Kasumi-1 (cell line): ENCODE measurements around the gene HEATR3.
"Not testable (repeated sequence)": the region's sequence is repeated elsewhere in the genome, so short reads cannot be mapped to it uniquely, and the experiment has no call there.

ENCODE experiments used
- DNase-seq, 2 experiments: peaks; one replicate each; lab custom pipeline; 2025; lab: John Stamatoyannopoulos, UW

HEATR3 gene

DNA sequence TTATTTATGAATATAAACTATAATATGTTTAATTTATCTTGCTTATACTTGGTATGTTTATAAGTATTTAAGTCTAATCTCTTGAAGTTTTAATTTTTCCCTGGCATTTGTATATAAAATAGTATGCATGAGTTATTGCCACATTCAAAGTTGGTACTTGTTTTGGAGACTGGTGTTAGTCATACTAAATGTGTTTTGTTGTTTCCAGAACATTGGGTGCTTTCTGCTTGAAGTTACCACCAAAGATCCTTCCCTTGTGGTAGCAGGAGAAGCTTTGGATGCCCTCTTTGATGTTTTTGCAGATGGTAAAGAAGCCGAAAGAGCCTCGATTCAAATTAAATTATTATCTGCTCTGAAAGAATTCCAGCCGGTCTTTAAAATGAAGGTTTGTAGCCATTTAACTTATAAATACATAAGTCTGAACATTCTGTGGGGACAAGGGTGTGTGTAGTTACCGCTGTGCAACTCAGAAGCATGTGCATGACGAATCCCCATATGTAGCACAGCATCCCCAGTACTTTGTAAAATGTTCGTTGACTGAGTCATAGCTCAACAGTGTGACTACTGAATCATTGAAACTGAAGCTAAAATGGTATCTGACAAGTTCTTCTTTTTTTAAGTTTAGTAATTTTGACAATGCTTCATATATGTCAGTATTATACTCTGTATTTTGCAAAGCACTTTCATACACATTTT is 36.4 kb downstream of the HEATR3 start:
- no peak for DNase-seq

- no peak for DNase-seq
These were observed 38.0 kb downstream of the HEATR3 start for GRCh38 chr16:50103764-50104163.

GRCh38 chr16:50114357-50115129 is 48.8 kb downstream of the HEATR3 start:
- DNase-seq = no peak

GRCh38 chr16:50120711-50121110 is 54.9 kb downstream of the HEATR3 start:
- no peak for DNase-seq

DNA sequence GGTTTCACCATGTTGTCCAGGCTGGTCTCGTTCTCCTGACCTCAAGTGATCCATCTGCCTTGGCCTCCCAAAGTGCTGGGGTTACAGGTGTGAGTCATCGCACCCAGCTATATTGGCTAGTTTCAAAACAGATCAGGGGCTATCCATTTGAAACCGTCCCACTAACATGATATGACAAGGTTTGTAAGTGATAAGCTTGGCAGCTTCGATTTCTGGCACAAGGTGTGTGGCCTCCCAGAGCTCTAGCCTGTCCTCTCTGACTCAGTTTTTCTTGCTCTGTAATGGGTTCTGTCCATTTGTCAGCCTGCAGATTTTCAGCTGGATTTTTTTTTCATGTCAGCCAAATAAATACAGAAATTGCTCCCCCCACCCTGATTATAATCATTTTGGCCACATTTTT is 55.5 kb downstream of the HEATR3 start:
- no peak for DNase-seq

- DNase-seq = no peak
These were observed 56.1 kb downstream of the HEATR3 start for GRCh38 chr16:50121721-50122445.

GRCh38 chr16:50123417-50123816 is 57.6 kb downstream of the HEATR3 start:
- no peak for DNase-seq

GRCh38 chr16:50124769-50125168 is 59.0 kb downstream of the HEATR3 start:
- no peak for DNase-seq

DNA sequence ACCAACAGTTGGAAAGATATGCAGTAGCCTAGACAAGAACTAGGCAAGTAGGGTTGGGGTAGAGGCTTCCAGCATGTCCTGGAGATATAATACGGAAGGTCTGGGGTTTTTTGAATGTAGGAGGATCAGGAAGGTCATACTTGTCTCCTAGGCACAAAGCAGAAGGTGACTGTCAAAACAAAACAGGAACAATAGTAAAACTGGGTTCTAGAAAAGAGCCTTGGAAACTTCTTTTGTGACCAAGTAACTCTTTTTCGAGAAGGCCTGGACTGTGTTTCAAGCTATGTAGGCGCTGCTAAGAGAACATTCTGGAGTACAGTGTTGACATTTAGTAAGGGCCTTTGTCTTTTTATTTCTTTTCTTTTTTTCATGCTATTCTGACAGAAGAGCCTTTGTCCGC is 60.4 kb downstream of the HEATR3 start:
- DNase-seq = no peak

GRCh38 chr16:50132571-50132970 is 66.8 kb downstream of the HEATR3 start:
- DNase-seq = not testable (repeated sequence)

DNA sequence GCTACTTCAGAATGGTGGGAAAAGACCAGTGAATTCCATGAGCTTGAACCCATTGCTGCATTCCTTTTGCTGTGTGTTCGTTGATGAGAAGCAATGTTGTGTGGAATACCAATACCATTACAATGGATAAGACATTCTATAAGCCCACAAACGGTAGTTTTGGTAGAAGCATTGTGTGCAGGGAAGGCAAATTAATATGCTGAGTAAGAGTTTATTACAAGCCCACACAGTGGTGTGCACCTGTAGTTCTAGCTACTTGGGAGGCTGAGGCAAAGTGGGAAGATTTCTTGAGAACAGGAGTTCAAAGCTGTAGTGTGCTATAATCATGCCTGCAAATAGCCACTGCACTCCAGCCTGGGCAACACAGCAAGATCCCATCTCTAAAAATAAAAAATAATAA is 67.4 kb downstream of the HEATR3 start:
- no peak for DNase-seq

DNA sequence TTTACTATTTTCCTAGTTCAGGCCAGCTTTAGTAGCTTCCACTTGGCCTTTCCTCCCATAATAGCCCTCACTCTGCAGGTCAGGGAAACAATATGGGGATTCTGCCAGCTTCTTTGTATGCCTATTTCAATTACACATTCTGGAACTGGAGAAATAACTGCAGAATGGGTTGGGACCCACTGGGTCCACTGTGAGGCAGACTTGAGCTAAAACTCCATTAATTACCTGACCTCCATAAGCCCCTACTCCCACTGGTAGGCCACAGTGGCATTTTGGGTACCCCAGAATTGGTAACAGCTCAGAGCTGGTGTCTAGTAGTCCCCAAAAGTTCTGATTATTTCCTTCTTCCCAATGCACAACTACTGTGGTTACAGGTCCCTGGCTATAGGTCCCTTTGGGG is 70.6 kb downstream of the HEATR3 start:
- DNase-seq = no peak

DNA sequence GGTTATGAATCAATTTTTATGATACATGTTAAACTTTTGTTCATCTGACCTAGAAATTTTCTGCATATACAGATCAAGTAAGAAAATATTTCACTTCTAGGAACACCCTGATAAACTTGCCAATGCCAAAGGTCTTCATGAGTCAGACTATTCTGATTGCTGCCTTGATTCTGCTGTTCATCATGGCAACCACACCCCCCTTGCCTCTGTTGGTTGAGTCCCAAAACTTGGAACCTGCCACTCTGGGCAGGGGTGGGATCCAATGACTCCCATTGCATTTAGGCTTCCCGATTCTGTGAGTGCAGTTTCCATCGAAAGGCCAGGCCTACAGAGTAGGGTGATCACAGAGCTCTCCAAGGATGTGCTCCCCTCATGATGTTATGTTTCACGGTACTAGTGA is 71.5 kb downstream of the HEATR3 start:
- no peak for DNase-seq

DNA sequence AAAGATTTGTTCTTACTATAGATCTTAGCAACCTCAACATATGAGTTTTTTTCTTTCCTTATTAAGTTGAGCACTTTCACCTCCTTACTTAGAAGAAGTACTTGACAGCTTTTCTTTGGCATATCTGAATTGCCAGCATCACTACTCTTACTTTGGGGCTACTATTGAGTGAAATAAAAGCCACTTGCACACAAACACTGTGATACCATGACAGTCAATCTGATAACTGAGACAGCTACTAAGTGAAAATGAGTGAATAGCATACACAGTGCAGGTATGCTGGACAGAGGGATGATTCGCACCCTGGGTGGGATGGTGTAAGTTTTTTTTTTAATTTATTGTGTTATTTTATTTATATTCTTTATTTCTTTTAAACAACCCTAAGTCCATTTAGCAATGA is 73.8 kb downstream of the HEATR3 start:
- DNase-seq = no peak

DNA sequence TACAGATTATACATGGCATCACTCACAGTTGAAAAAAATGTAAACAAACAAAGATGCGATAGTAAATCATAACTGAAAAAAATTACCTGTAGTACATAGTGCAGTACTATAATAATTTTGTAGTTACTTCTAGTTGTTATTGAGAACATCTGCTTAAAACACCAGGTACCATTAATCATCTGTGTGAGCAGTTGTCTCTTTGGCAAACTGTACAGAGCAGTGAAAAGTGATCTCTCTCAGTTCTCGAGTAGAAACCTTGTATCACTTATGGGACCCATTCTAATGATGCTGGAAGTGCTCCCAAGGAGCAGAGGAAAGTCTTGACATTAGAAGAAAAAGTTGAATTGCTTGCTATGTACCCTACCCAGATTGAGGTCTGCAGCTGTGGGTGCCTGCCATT is 78.4 kb downstream of the HEATR3 start:
- no peak for DNase-seq

GRCh38 chr16:50146479-50147435 is 81.0 kb downstream of the HEATR3 start:
- no peak for DNase-seq

DNA sequence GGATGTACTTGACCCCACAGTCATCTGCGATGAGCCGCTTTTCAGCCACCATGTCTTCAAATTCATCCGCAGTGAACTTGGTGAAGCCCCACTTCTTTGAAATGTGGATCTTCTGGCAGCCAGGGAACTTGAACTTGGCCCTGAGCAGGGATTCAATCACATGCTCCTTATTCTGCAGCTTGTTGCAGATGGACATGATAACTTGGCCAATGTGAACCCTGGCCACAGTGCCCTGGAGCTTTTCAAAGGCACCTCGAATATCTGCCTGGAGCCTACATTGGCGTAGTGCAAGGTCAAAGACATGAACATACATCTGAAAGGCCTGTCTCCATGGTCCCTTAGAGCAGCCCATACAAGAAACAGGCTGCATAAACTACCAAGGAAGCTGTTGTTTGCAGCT is 85.6 kb downstream of the HEATR3 start:
- DNase-seq = no peak

DNA sequence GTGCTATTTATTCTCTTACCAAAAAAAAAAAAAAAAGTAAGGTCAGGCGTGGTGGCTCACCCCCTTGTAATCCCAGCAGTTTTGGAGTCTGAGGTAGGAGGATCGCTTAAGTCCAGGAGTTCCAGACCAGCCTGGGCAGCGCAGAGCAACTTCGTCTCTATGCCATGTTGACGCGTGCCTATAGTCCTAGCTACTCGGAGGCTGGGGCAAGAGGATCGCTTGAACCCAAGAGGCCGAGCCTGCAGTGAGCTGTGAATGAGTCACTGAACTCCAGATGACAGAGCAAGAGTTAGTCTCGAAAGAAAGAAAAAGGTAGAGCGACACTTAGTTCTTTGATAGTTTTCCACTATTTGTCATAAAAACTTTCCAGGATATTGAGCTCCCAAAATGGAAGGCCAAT is 86.0 kb downstream of the HEATR3 start:
- DNase-seq = no peak

GRCh38 chr16:50152351-50152806 is 86.6 kb downstream of the HEATR3 start:
- peak; percentile 53 to 58 for DNase-seq

GRCh38 chr16:50152807-50153595 is 87.2 kb downstream of the HEATR3 start, which contains the start of gene TENT4B:
Gene TENT4B (plus strand): TSS chr16:50153306. CDS start chr16:50153622, 316 bp downstream.
- DNase-seq = peak; percentile 53 to 61
